Effector memory CD8-positive, alpha-beta T cell (primary cell): Measurements from ENCODE around the gene STK11IP.
A peak's percentile ranks its signal among the peaks of the same experiment; 100 is the strongest.

Source experiments
- ATAC-seq: fragments of 150-1000 bp; cut with Tn5 transposase; replicated peaks from 2 replicates; pipeline ENCODE4 v1.10.0; 2021; ENCODE audit warnings: mild to moderate bottlenecking, moderate library complexity
- DNase-seq, 3 experiments: peaks; one replicate each; pipeline ENCODE4 v3.0.0; 2021
- H3K27ac Mint-ChIP-seq, 2 donors: one replicate each; pipeline ENCODE4 v1.8.0; 2022; ENCODE audit warnings: mild to moderate bottlenecking in 2 of 2, mixed read lengths in 2 of 2, moderate library complexity in 2 of 2
- H3K27me3 Mint-ChIP-seq, 2 donors: one replicate each; pipeline ENCODE4 v1.8.0; 2022; ENCODE audit warnings: mixed read lengths in 2 of 2
- H3K36me3 Mint-ChIP-seq: one replicate; pipeline ENCODE4 v1.8.0; 2022; ENCODE audit warnings: mild to moderate bottlenecking, moderate library complexity, mixed read lengths; ENCODE audit not compliant: insufficient read depth
- H3K4me1 Mint-ChIP-seq, 2 donors: one replicate each; pipeline ENCODE4 v1.8.0; 2022; ENCODE audit warnings: low read depth in 2 of 2, mixed read lengths in 2 of 2
- H3K4me3 Mint-ChIP-seq, 2 donors: one replicate each; pipeline ENCODE4 v1.8.0; 2022; ENCODE audit warnings: mild to moderate bottlenecking in 2 of 2, mixed read lengths in 2 of 2, moderate library complexity in 2 of 2
- H3K9me3 Mint-ChIP-seq, 2 donors: one replicate each; pipeline ENCODE4 v1.8.0; 2022; ENCODE audit warnings: mixed read lengths in 2 of 2

The STK11IP gene

DNA sequence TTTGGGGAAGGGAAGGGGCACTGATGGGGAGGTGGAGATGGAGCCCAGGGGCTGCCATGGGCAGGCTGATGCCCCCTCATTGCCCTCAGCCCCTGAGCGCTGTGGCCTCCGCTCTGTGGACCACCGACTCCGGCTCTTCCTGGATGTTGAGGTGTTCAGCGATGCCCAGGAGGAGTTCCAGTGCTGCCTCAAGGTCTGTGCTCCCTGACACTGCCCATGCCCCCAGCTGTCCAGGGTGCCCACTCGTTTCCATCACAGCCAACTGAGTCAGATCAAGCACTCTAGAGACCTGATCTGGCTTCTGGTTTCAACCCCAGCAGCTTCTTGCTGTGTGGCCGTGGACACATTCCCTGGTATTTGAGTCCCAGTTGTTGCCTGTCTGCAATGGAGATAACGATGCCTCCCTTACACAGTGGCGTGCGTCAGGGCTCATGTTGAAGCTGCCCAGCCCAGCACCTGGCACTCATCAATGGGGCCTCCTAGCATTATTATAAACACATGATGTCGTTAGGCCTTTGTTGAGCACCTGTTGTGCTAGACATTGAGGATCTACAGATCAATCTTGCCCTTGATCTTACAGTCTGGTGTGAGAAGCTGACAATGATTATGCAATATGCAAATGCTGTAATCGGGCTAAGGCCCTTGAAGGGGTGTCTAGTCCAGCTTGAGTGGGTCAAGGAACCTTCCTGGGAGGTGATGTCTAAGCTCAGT, 14.4 kb downstream of the STK11IP start:
- Mint-ChIP-seq H3K4me3 (peak overlapping the region; percentile 7 to 63), H3K27me3 (no peaks in the 10 kb centered on the region), H3K27ac (peak overlapping the region; percentile 66 to 87), H3K36me3 (peaks cover 27% of the 10 kb centered on the region), H3K4me1 (peaks cover 11 to 12% of the 10 kb centered on the region in 2 donors), H3K9me3 (no peaks in the 10 kb centered on the region)
- DNase-seq (no peak), ATAC-seq (no peak)

DNA sequence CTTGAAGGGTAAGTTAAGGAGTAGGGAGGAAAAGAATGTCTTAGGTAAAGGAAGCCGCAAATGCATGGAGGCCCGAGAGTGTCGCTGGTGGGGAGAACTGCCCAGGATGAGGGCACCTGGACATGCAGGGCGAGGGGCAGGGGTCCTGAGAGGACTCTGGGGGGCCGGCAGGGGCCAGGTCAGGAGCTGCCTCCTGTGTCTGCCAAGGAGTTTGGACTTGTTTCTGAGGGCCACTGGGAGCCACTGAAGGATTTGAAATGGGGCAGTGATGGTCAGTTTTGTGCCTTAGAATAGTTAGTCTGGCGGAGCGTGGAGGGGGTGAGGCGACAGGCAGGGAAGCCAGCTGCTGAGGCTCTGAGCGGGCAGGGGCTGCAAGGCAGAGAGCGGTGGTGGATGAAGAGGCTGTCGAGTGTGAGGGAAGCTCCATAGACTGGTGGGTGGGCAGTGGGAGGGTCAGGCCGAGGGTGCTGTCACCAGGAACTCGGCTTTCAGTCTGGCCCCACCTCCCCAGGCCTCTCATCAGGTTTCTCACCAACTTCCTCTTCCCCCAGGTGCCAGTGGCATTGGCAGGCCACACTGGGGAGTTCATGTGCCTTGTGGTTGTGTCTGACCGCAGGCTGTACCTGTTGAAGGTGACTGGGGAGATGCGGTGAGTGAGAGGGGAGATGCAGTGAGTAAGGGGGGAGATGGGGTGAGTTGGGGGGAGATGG, 15.1 kb downstream of the STK11IP start:
- peak overlapping the region; percentile 7 to 63 for H3K4me3 Mint-ChIP-seq
- H3K27ac Mint-ChIP-seq: peak overlapping the region; percentile 66 to 87
- H3K36me3 Mint-ChIP-seq: peaks cover 20% of the 10 kb centered on the region

DNA sequence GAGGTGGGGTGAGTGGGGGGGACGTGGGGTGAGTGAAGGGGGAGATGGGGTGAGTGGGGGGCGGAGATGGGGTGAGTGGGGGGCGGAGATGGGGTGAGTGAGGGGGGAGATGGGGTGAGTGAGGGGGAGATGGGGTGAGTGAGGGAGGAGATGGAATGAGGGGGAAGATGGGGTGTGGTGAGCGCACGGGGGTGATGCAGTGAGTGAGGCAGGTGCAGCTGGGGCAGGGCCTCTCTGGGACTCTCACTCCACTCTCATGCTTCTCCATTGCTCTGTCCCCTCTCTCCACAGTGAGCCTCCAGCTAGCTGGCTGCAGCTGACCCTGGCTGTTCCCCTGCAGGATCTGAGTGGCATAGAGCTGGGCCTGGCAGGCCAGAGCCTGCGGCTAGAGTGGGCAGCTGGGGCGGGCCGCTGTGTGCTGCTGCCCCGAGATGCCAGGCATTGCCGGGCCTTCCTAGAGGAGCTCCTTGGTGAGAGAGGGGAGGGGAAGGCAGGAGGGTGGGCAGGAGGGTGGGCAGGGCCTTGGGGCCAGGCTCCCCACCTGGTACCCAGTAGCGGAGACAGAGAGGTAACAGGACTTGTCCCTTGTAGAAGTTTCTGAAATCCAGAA, 15.9 kb downstream of the STK11IP start:
- peaks cover 11 to 12% of the 10 kb centered on the region in 2 donors for H3K4me1 Mint-ChIP-seq
- H3K27me3 Mint-ChIP-seq: no peaks in the 10 kb centered on the region
- no peak overlapping the region for H3K27ac Mint-ChIP-seq
- no peak for ATAC-seq
- peaks cover 20% of the 10 kb centered on the region for H3K36me3 Mint-ChIP-seq
- no peaks in the 10 kb centered on the region for H3K9me3 Mint-ChIP-seq
- no peak for DNase-seq
- H3K4me3 Mint-ChIP-seq: no peak overlapping the region

More for the DNA sequence above, 15.1 kb downstream of the STK11IP start:
- ATAC-seq: peak; percentile 89
- H3K4me1 Mint-ChIP-seq: peaks cover 11 to 12% of the 10 kb centered on the region in 2 donors
- H3K9me3 Mint-ChIP-seq: no peaks in the 10 kb centered on the region
- no peaks in the 10 kb centered on the region for H3K27me3 Mint-ChIP-seq
- DNase-seq: peak; percentile 4 to 10 (median 8)

DNA sequence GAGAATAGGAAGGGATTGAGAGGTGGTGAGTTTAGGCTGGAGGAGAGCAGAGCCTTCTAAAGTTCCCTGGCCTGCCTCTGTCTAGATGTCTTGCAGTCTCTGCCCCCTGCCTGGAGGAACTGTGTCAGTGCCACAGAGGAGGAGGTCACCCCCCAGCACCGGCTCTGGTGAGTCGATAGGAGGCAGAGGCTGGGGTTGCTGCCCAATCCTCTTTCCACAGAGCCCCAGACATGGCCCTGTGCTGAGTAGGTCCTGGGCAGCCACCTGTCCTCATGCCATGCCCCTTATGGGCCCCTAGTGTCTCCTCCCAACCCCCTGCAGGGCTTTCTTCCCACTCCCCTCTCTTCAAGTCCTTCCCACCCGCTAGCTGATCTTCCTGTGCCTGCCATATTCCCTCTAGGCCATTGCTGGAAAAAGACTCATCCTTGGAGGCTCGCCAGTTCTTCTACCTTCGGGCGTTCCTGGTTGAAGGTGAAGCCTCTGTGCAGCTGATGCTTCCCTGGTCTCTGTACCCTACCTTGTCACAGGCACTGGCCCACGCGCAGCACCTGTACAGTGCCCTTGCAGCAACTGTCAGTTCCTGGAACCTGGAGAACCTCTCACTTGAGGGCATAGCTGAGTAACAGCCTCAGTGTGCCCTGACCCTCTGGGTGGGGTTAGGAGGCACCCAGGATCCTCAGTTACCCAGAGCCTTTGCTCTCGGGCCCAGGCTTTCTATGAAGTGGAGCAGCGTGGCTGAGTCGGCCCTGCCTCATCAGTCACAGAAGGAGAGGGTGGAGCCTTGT, 16.6 kb downstream of the STK11IP start:
- Mint-ChIP-seq H3K9me3 (no peaks in the 10 kb centered on the region), H3K27ac (peak overlapping the region in 1 of 2 donors; percentile 44), H3K4me3 (no peak overlapping the region), H3K36me3 (peaks cover 18% of the 10 kb centered on the region), H3K4me1 (peaks cover 11 to 12% of the 10 kb centered on the region in 2 donors), H3K27me3 (no peaks in the 10 kb centered on the region)
- ATAC-seq (no peak), DNase-seq (no peak)

DNA sequence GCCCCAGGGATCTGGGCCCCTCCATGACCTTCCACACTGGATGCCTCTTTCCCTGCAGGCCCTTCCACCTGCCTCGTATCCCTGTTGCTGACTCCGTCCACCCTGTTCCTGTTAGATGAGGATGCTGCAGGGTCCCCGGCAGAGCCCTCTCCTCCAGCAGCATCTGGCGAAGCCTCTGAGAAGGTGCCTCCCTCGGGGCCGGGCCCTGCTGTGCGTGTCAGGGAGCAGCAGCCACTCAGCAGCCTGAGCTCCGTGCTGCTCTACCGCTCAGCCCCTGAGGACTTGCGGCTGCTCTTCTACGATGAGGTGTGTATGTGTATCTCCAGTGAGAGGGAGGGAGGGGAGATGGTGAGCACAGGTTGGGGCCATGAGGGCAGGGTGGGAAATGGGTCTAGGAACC, 17.4 kb downstream of the STK11IP start:
- no peak for DNase-seq
- no peak overlapping the region for H3K27ac Mint-ChIP-seq
- H3K4me1 Mint-ChIP-seq: peaks cover 11 to 12% of the 10 kb centered on the region in 2 donors
- H3K27me3 Mint-ChIP-seq: no peaks in the 10 kb centered on the region
- ATAC-seq: no peak
- H3K9me3 Mint-ChIP-seq: no peaks in the 10 kb centered on the region
- H3K36me3 Mint-ChIP-seq: peaks cover 11% of the 10 kb centered on the region
- H3K4me3 Mint-ChIP-seq: no peak overlapping the region

DNA sequence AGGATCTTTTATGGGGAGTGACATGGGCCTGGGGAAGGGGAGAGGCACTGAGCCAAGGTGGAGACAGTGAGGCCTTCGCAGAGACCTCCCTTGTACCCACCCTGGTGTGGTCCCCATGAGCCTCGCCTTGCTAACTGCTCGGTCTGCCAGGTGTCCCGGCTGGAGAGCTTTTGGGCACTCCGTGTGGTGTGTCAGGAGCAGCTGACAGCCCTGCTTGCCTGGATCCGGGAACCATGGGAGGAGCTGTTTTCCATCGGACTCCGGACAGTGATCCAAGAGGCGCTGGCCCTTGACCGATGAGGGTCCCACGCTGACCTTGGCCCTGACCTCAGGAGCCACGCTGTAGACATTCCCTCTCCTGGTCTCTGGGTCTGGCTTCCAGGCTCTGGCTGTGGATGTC, 18.2 kb downstream of the STK11IP start:
- Mint-ChIP-seq H3K27me3 (no peaks in the 10 kb centered on the region), H3K9me3 (no peaks in the 10 kb centered on the region), H3K36me3 (peaks cover 6% of the 10 kb centered on the region), H3K27ac (no peak overlapping the region), H3K4me1 (peaks cover 11 to 12% of the 10 kb centered on the region in 2 donors), H3K4me3 (no peak overlapping the region)
- ATAC-seq (no peak), DNase-seq (no peak)

DNA sequence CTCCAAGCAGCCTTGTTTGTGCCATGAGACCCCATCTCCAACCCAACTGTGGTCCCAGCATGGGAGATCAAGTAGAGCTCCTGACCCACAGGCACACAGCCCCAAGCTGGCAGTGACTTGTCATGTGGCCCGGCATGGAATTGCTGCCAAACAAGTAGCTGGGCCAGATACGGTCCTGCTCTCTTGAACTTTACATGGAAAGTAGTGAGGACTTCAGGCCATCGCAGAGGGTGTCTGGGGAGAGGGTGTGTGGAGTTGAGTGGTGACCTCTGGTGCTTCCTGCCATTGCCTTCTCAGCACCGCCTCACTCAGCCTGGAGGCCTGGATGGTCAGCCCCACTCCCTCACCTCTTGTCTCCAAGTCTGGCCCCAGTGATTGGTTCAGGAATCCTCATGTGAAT, 18.9 kb downstream of the STK11IP start:
- peaks cover 6% of the 10 kb centered on the region for H3K36me3 Mint-ChIP-seq
- DNase-seq (no peak), ATAC-seq (no peak)
- no peak overlapping the region for H3K4me3 Mint-ChIP-seq
- peak overlapping the region in 1 of 2 donors; percentile 6 for H3K27ac Mint-ChIP-seq
- no peaks in the 10 kb centered on the region for H3K9me3 Mint-ChIP-seq
- peaks cover 9 to 11% of the 10 kb centered on the region in 2 donors for H3K4me1 Mint-ChIP-seq
- H3K27me3 Mint-ChIP-seq: peaks cover 0 to 6% of the 10 kb centered on the region in 2 donors

DNA sequence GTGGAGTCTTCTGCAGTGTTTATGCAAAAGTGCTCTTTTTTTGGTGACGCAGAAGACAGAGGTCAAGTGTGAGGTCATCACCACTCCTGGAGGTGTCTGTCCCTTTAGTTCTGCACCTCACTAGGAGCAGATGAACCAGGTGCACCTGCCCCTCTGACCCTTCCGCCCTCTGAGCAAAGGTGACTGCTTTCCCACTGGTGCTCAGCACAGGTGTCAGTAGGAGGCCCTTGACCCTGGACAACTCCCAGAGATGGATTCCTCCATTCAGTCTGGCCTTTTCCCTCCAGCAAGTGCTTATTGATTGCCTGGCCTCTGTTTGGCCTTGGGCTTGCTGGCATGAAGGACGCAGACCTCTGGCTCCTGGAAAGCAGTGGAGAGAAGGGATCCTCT, 21.1 kb downstream of the STK11IP start:
- DNase-seq (no peak), ATAC-seq (no peak)
- Mint-ChIP-seq H3K27me3 (peaks cover 0 to 28% of the 10 kb centered on the region in 2 donors), H3K27ac (no peak overlapping the region), H3K4me3 (no peak overlapping the region), H3K4me1 (no peaks in the 10 kb centered on the region), H3K36me3 (peaks cover 6% of the 10 kb centered on the region), H3K9me3 (no peaks in the 10 kb centered on the region)

DNA sequence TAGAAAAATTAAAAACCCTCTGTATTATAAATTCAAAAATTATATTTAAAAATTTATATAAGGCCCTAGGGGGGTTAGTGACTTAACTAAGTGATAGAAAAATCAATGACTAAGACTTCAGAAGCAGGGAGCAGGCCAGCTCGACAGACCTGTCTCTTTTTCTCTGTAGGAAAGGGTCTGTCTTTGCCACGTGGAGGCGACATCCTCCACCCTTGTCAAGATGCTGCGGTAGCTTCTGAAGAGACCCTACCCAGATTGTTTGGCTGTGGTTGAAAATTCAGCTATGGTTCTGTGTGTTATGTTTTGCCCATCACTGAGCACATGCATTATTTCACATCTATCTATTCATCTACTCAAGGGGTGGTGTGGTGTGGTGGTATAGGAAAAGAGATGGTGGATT, 21.6 kb downstream of the STK11IP start:
- Mint-ChIP-seq H3K4me1 (no peaks in the 10 kb centered on the region), H3K9me3 (no peaks in the 10 kb centered on the region), H3K27me3 (peaks cover 0 to 33% of the 10 kb centered on the region in 2 donors), H3K27ac (no peak overlapping the region), H3K36me3 (peaks cover 6% of the 10 kb centered on the region), H3K4me3 (no peak overlapping the region)
- no peak for DNase-seq
- ATAC-seq: no peak

DNA sequence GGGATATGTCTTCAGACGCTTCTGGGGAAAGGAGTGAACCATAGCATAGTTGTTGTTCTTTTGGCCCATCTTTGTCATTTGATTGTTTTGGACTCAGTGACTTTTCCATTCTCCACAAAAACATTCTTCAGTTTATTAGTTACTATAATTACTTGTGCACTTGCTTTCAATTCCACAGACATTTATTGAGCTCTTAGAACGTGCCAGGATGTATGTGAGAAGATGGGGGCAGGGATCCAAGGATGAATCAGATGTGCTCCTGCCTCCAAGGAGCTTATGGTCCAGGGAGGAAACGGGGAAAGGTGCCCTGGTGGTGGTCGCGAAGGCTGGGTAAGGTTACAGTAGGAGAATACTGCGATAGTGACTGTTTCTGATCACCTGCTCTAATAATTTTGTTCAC, 22.9 kb downstream of the STK11IP start:
- DNase-seq (no peak), ATAC-seq (no peak)
- Mint-ChIP-seq H3K36me3 (peaks cover 3% of the 10 kb centered on the region), H3K27me3 (peaks cover 8 to 45% of the 10 kb centered on the region in 2 donors), H3K4me3 (no peak overlapping the region), H3K4me1 (no peaks in the 10 kb centered on the region), H3K27ac (no peak overlapping the region), H3K9me3 (no peaks in the 10 kb centered on the region)

DNA sequence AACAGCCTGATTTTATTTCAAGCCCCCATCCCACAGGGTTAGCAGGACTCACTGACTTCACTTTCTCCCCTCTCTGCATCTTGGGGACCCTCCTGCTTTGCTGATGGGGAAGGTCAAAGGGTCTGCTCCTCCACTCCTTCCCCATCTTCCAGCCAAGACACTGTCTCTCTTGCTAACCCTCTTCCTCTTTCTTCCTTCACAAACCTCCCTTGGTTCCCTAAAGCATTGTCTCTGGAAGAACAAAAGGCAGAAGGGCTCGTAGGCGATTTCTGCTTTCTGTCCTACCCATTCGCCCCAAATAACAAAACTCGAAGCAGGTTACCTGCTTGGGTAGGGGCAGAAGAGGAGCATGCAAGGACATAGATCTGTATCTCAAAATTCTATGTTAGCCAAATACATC, 24.3 kb downstream of the STK11IP start:
- Mint-ChIP-seq H3K27me3 (peaks cover 19 to 56% of the 10 kb centered on the region in 2 donors), H3K27ac (no peak overlapping the region), H3K9me3 (no peaks in the 10 kb centered on the region), H3K4me3 (no peak overlapping the region), H3K4me1 (peaks cover 2 to 4% of the 10 kb centered on the region in 2 donors), H3K36me3 (no peaks in the 10 kb centered on the region)
- DNase-seq: no peak
- no peak for ATAC-seq

DNA sequence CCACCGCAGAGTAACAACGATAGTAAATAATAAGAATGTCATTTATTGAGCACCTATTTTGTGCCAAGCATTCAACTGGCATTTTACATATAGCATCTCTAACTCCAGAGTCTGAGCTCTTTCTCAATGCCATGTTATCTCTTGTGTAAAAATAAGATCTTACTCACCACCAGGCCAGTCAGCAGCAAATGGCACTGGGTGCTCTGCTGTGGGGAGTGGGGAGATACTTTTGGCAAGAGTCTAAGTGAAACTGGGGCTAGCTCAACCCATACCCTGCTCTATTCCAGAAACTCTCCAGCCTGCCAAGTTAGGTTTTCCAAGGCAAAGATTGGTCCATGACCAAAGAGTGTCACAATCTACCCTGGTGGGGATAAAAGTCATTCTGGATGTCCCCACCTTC, 24.8 kb downstream of the STK11IP start:
- H3K4me1 Mint-ChIP-seq: peaks cover 4 to 6% of the 10 kb centered on the region in 2 donors
- no peaks in the 10 kb centered on the region for H3K36me3 Mint-ChIP-seq
- H3K9me3 Mint-ChIP-seq: no peaks in the 10 kb centered on the region
- no peak overlapping the region for H3K27ac Mint-ChIP-seq
- DNase-seq (no peak), ATAC-seq (no peak)
- no peak overlapping the region for H3K4me3 Mint-ChIP-seq
- H3K27me3 Mint-ChIP-seq: peaks cover 20 to 60% of the 10 kb centered on the region in 2 donors

DNA sequence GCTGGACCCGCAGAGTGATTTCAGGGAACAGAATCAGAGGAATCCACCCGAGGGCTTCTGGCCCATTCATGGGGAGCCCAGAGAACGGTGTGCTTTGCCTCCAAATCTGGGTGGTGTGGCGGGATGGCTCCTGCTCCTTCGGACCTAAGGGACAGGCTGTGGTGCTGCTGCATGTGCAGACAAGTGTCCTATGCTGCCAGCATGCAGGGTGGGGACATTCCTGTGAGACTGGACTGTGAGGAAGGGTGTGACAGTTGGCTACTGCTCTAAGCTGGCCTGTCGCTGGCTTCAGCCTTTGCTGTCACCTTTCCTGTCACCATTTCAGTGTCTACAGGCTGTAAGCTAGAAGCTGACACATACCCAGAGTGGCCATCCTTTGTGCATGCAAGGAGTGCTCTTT, 26.9 kb downstream of the STK11IP start:
- ATAC-seq: no peak
- H3K4me3 Mint-ChIP-seq: no peak overlapping the region
- DNase-seq: no peak
- no peaks in the 10 kb centered on the region for H3K9me3 Mint-ChIP-seq
- H3K36me3 Mint-ChIP-seq: no peaks in the 10 kb centered on the region
- H3K4me1 Mint-ChIP-seq: peaks cover 4 to 6% of the 10 kb centered on the region in 2 donors
- peaks cover 28 to 75% of the 10 kb centered on the region in 2 donors for H3K27me3 Mint-ChIP-seq
- no peak overlapping the region for H3K27ac Mint-ChIP-seq
